Uterus (tissue), 4 donors: ENCODE data around the gene UBP1. TPM values are rescaled to one million over a fixed set of nuclear protein-coding genes. Genes with fewer than 3 reads are reported as not detected.

Experiments used
- DNase-seq, 2 donors: peaks; one replicate each; pipeline ENCODE4 v3.0.0-alpha.2; 2019 to 2020
- H3K27ac ChIP-seq, 2 donors: fragments of 200-600 bp; sonication (generic); 1 replicate in 1 of 2; 2 replicates in 1 of 2; pipeline ENCODE4 v1.5.1; 2016 to 2018
- H3K27me3 ChIP-seq, 2 donors: fragments of 200-600 bp; sonication (generic); one replicate each; pipeline ENCODE4 v1.5.1; 2018 to 2019; ENCODE audit warnings: control low read depth in 1 of 2
- H3K36me3 ChIP-seq, 2 donors: fragments of 200-600 bp; sonication (generic); one replicate each; pipeline ENCODE4 v1.5.1; 2019; ENCODE audit warnings: control low read depth in 1 of 2
- H3K4me1 ChIP-seq, 2 donors: fragments of 200-600 bp; sonication (generic); one replicate each; pipeline ENCODE4 v1.5.1; 2018 to 2019; ENCODE audit warnings: control low read depth in 1 of 2
- H3K4me3 ChIP-seq, 2 donors: fragments of 200-600 bp; sonication (generic); 1 replicate in 1 of 2; 2 replicates in 1 of 2; pipeline ENCODE4 v1.5.1; 2018 to 2019; ENCODE audit warnings: mild to moderate bottlenecking in 1 of 2
- H3K9me3 ChIP-seq, 2 donors: fragments of 200-600 bp; sonication (generic); one replicate each; pipeline ENCODE4 v1.5.1; 2019; ENCODE audit warnings: control low read depth in 1 of 2
- POLR2A ChIP-seq, 2 donors: fragments of 450-650 bp; IDR thresholded peaks; one replicate each; pipeline ENCODE4 v1.6.1; 2016; ENCODE audit warnings: antibody characterized with exemption in 2 of 2, mild to moderate bottlenecking in 1 of 2, moderate library complexity in 1 of 2
- intact Hi-C: fragments of 100-400 bp; cut with DNase I; formaldehyde crosslinking; loops from one replicate; pipeline ENCODE4 v1.15.1; 2023; ENCODE audit warnings: low total_unique reads
- total RNA-seq, 4 donors: library from RNA; depleted of rRNA in 3 of 4; stranded (reverse); fragments of >200 nt in 3 of 4; gene quantifications; one replicate each; pipeline versions ENCODE4 v1.1.0 to v1.2.4, GENCODE V29; 2014 to 2023
- TF ChIP-seq, protein P1 (sequence below), 4 experiments: fragments of 200-600 bp in 2 of 4; fragments of 450-650 bp in 2 of 4; sonication (generic) in 2 of 4; IDR thresholded peaks; one replicate each; pipeline ENCODE4 v1.5.1; 2016 to 2019; ENCODE audit warnings: antibody characterized with exemption in 4 of 4, mild to moderate bottlenecking in 2 of 4, moderate library complexity in 1 of 4
- donor health status: DM: yes; HTN: yes; CAD: no.

Gene UBP1
- total RNA-seq, 4 donors from 2014 or later: 25.6 to 86.3 (median 51.2) TPM

DNA sequence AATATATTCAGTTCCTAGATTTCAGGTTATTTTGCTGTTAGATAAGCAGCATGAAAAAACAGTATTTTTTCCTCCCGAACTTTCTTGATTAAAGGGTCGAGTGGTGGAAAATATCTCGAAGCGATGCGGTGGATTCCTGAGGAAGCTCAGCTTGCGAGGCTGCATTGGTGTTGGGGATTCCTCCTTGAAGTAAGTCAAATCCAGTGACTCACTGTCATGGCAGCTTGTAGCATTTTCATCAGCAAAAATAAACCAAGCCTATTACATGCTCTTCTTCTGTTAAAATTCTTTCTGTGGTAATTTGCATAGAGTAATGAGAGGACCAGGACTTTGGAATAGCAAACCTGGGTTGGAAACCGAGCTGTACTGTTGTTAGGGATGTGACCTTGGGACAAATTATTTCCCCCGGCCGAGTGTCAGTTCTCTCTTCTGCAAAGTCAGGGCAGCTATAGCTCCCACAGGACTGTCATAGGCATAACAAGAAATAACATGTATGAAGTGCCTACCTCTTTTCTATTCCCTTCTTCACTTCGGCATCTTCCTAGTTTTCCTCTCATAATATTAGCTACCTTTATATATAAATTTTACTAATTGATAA is 75.6 kb downstream of the UBP1 start:
- Histone ChIP-seq H3K4me3 (no peak overlapping the region), H3K27me3 (no peaks in the 10 kb centered on the region), H3K9me3 (no peaks in the 10 kb centered on the region), H3K36me3 (no peaks in the 10 kb centered on the region), H3K27ac (no peak overlapping the region), H3K4me1 (no peaks in the 10 kb centered on the region)
- intact Hi-C loops: no loop called here
- DNase-seq: no peak
- TF ChIP-seq POLR2A (IDR thresholded peaks at IDR 0.05): no peak
- TF ChIP-seq, protein P1, sequence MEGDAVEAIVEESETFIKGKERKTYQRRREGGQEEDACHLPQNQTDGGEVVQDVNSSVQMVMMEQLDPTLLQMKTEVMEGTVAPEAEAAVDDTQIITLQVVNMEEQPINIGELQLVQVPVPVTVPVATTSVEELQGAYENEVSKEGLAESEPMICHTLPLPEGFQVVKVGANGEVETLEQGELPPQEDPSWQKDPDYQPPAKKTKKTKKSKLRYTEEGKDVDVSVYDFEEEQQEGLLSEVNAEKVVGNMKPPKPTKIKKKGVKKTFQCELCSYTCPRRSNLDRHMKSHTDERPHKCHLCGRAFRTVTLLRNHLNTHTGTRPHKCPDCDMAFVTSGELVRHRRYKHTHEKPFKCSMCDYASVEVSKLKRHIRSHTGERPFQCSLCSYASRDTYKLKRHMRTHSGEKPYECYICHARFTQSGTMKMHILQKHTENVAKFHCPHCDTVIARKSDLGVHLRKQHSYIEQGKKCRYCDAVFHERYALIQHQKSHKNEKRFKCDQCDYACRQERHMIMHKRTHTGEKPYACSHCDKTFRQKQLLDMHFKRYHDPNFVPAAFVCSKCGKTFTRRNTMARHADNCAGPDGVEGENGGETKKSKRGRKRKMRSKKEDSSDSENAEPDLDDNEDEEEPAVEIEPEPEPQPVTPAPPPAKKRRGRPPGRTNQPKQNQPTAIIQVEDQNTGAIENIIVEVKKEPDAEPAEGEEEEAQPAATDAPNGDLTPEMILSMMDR (IDR thresholded peaks at IDR 0.05): no peak

DNA sequence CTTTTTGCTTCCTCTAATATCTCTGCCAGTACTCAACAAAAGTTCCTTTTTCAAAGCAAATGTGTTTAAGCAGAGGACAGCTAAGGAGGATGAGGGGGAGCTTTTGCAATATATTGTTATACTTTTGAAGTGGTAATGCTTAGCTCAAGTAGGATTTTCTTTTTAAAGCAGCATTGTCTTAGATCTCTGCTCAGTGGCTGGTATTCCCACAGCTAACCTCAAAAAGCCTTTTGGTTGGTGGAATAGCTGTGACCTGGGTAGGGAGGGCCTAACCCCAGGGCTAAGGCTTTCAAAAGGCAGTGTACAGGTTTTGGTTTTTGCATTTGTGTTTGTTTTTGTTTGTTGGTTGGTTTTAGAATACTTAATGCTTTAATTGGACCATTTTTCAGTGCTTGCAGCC is 76.1 kb downstream of the UBP1 start:
- TF ChIP-seq, protein P1 (IDR thresholded peaks at IDR 0.05): no peak
- no peak for TF ChIP-seq POLR2A (IDR thresholded peaks at IDR 0.05)
- no peaks in the 10 kb centered on the region for H3K27me3 ChIP-seq
- no peaks in the 10 kb centered on the region for H3K36me3 ChIP-seq
- H3K4me3 ChIP-seq: no peak overlapping the region
- H3K27ac ChIP-seq: no peak overlapping the region
- DNase-seq: no peak
- no peaks in the 10 kb centered on the region for H3K4me1 ChIP-seq
- intact Hi-C loops: no loop called here
- no peaks in the 10 kb centered on the region for H3K9me3 ChIP-seq

DNA sequence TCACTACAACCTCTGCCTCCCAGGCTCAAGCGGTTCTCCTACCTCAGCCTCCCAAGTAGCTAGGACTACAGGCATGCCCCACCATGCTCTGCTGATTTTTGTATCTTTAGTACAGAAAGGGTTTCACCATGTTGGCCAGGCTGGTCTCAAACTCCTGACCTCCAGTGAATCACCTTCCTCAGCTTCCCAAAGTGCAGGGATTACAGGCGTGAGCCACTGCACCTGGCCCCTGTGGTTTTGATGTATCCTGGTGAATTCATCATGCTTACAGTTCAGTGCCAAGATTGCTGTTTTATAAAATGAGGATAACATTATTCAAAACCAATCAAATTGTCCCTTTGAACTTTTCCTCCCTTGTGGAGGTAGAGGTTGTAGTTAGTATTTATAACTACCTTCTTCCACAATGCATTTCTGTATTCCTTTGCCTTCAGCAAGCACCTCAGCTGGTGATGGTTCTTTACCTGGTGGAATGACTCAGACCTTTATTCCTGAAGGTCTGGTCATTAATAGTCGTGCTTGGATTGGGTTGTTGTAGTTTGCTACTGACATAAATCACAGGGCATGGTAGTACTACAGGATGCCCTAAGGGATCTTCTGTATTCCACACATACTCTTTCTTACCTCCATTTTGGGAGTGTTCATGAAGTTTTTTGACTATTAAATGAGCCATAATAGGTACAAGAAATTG is 76.9 kb downstream of the UBP1 start:
- Histone ChIP-seq H3K36me3 (no peaks in the 10 kb centered on the region), H3K9me3 (no peaks in the 10 kb centered on the region), H3K27ac (no peak overlapping the region), H3K27me3 (no peaks in the 10 kb centered on the region), H3K4me1 (no peaks in the 10 kb centered on the region), H3K4me3 (no peak overlapping the region)
- TF ChIP-seq POLR2A (IDR thresholded peaks at IDR 0.05): no peak
- TF ChIP-seq, protein P1 (IDR thresholded peaks at IDR 0.05): no peak
- intact Hi-C loops: no loop called here
- no peak for DNase-seq

DNA sequence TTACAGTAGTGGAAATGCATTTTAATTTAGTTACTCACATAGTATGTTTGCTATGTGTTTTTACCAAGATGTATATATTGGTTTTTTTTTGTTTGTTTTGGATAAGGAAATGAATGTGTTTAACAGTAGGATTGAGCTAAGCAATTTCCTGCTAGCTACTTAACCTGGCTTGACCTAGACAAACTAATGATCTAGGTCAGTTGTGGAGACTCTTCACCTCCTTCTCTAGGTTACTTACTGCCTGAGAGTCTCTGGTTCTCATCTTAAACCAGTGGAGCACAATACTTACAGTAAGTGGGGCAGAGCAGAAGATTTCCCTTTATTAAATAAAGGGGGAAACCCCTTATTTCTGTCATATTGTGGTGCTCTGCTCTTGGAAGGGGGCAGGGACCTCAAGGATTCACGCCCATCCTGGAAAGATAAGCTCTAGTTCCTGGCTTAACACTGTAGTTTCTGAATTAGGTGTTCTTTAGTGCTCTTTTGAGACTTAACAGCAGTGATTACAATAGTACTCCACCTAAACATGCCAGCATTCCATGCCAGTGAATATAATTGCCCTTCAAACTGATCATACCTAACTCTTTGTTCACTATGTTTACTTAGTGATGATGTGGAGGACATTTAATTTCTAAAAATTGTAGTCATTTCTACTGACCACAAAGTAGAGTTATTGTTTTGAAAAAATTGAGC is 79.9 kb downstream of the UBP1 start:
- no peak overlapping the region for H3K4me3 ChIP-seq
- intact Hi-C loops: no loop called here
- no peaks in the 10 kb centered on the region for H3K4me1 ChIP-seq
- TF ChIP-seq, protein P1 (IDR thresholded peaks at IDR 0.05): no peak
- no peak for TF ChIP-seq POLR2A (IDR thresholded peaks at IDR 0.05)
- H3K9me3 ChIP-seq: no peaks in the 10 kb centered on the region
- H3K36me3 ChIP-seq: no peaks in the 10 kb centered on the region
- no peak overlapping the region for H3K27ac ChIP-seq
- DNase-seq: no peak
- no peaks in the 10 kb centered on the region for H3K27me3 ChIP-seq

DNA sequence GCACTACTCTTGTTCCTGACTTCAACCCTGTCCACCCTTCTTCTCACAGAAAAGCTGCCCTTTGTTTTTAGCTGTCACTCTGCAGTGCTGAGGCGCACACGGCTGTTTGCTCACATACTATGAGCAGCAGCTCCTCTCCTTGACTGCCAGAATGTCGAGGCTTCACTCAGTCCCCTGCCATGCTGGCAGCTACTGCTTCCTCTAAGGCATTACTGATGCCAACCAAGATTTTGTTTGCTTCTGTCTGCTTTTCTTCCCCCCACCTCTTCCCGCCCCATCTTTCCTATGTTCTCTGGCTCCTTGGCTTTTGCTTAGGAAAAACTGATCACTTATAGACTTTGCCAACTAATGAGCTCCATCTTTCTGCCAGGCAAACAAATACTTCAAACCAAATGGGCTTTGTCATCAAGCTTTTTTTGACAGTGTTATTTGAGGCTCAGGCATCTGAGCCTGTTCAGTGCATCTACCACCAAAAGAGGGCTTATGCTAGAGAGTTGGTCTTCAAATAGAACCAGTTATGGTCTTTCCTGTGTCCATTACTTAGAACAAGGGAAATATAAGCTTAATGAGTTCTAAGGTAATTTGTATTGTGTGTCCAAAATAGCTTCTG is 81.9 kb downstream of the UBP1 start:
- H3K27ac ChIP-seq: no peak overlapping the region
- no peak for DNase-seq
- H3K36me3 ChIP-seq: no peaks in the 10 kb centered on the region
- H3K4me1 ChIP-seq: no peaks in the 10 kb centered on the region
- no peak overlapping the region for H3K4me3 ChIP-seq
- no peaks in the 10 kb centered on the region for H3K27me3 ChIP-seq
- H3K9me3 ChIP-seq: no peaks in the 10 kb centered on the region
- no peak for TF ChIP-seq POLR2A (IDR thresholded peaks at IDR 0.05)
- TF ChIP-seq, protein P1 (IDR thresholded peaks at IDR 0.05): no peak
- intact Hi-C loops: no loop called here
